Esophagus (tissue), 2 donors: ENCODE results near the gene TRIM24. TPM values are rescaled to one million over a fixed set of nuclear protein-coding genes. Genes with fewer than 3 reads are reported as not detected.

Experiments used
- H3K27ac ChIP-seq, 2 donors: one replicate each; pipeline ENCODE4 v1.5.1; 2013; ENCODE audit warnings: low read depth in 2 of 2, mild to moderate bottlenecking in 2 of 2, inconsistent platforms in 1 of 2, low read length in 1 of 2, moderate library complexity in 1 of 2
- H3K27me3 ChIP-seq, 2 donors: one replicate each; pipeline ENCODE4 v1.6.1; 2013; ENCODE audit warnings: low read length in 2 of 2, control low read depth in 1 of 2, mild to moderate bottlenecking in 1 of 2; ENCODE audit not compliant: insufficient read depth in 2 of 2, control insufficient read depth in 1 of 2
- H3K36me3 ChIP-seq, 2 donors: one replicate each; pipeline ENCODE4 v1.6.1; 2013; ENCODE audit warnings: low read length in 1 of 2; ENCODE audit not compliant: control insufficient read depth in 2 of 2, insufficient read depth in 2 of 2
- H3K4me1 ChIP-seq, 2 donors: one replicate each; pipeline ENCODE4 v1.6.1; 2013; ENCODE audit warnings: low read length in 1 of 2; ENCODE audit not compliant: control insufficient read depth in 2 of 2, insufficient read depth in 2 of 2
- H3K4me3 ChIP-seq, 2 donors: one replicate each; pipeline ENCODE4 v1.5.1; 2013; ENCODE audit warnings: low read length in 2 of 2, mild to moderate bottlenecking in 2 of 2, low read depth in 1 of 2, moderate library complexity in 1 of 2
- H3K9me3 ChIP-seq, 2 donors: one replicate each; pipeline ENCODE4 v1.6.1; 2013; ENCODE audit warnings: mild to moderate bottlenecking in 2 of 2, low read depth in 1 of 2, low read length in 1 of 2, moderate library complexity in 1 of 2; ENCODE audit not compliant: control insufficient read depth in 2 of 2, insufficient read depth in 1 of 2
- WGBS, 2 donors: extraction: QIAGEN DNeasy Blood & Tissue Kit; methylation state at CpG; one replicate each; pipeline ENCODE4 v1.1.7; 2013; 5-methylcytosine and 5-hydroxymethylcytosine counted together
- polyA plus RNA-seq, 2 donors: library from polyadenylated mRNA; stranded (reverse); fragments of 200-250 nt; gene quantifications; one replicate each; pipeline ENCODE4 v1.2.3, GENCODE V29; 2013
- donor health status: healthy with polysubstance abuse.
- donor health status: Bipolar disorder and iron deficiency.

Gene TRIM24
- polyA plus RNA-seq, 2 donors = 7.8 TPM

DNA sequence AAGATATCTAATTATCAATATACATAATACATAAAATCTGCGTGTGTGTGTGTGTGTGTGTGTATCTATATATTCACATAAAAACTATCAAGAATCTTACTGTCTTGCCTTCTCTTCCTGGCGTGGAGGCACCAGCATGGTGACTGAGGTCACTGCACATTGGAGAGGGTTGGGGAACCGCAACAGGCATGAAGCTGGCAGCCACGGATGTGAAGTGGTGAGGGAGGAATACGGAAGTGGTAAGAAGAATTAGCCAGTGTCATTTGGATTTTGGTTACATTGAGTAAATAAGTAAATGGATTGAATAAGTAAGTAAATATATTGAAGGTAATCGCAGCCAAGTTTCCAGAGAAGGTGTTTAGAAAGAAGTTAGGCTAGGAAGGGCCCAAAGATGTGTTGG lies 85.1 kb downstream of the TRIM24 start:
- no peak overlapping the region for H3K27ac ChIP-seq
- H3K4me3 ChIP-seq = no peak overlapping the region
- no peaks in the 10 kb centered on the region for H3K27me3 ChIP-seq
- no peaks in the 10 kb centered on the region for H3K4me1 ChIP-seq
- H3K36me3 ChIP-seq = no peaks in the 10 kb centered on the region
- WGBS, 2 donors = 78 to 81% methylated on average over 6 of the region's 6 CpGs
- no peaks in the 10 kb centered on the region for H3K9me3 ChIP-seq

DNA sequence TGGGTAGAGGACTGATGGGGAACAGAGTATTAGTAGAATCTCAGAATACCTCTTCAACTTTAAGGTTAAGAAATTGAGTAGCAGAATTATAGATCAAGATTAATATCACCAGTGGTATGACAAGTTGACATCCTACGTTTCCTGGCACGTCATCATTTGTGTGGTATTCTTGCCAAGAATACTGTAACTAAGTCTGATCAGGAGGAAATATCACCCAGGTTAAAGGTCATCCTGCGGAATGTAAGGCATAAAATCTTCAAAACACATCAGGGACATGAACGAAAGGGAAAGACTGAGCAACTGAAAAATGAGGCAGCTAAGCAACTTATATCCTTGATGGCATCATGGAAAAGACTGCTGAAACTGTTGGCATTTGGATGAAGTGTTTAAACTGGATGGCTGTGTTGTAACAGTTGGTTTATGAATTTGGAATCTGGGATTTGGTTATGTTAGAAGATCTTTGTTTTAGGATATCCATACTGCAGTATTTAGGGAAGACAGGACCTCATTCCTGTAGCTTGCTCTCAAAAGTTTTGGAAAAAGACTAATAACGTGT lies 86.1 kb downstream of the TRIM24 start:
- H3K36me3 ChIP-seq = peaks cover 0 to 3% of the 10 kb centered on the region in 2 donors
- H3K4me3 ChIP-seq = no peak overlapping the region
- H3K4me1 ChIP-seq = no peaks in the 10 kb centered on the region
- H3K9me3 ChIP-seq = no peaks in the 10 kb centered on the region
- H3K27ac ChIP-seq = no peak overlapping the region
- WGBS, 2 donors = 75 to 83% methylated on average over 5 of the region's 5 CpGs
- H3K27me3 ChIP-seq = no peaks in the 10 kb centered on the region

GRCh38 chr7:138546829-138547228 lies 86.8 kb downstream of the TRIM24 start:
- 96 to 98% methylated on average over 2 of the region's 2 CpGs for WGBS, 2 donors
- H3K9me3 ChIP-seq = no peaks in the 10 kb centered on the region
- no peak overlapping the region for H3K4me3 ChIP-seq

GRCh38 chr7:138549082-138549481 lies 89.0 kb downstream of the TRIM24 start:
- peaks cover 2 to 7% of the 10 kb centered on the region in 2 donors for H3K36me3 ChIP-seq

More at GRCh38 chr7:138546829-138547228, 86.8 kb downstream of the TRIM24 start:
- Histone ChIP-seq H3K27ac (no peak overlapping the region), H3K27me3 (no peaks in the 10 kb centered on the region), H3K4me1 (no peaks in the 10 kb centered on the region), H3K36me3 (peaks cover 0 to 4% of the 10 kb centered on the region in 2 donors)

DNA sequence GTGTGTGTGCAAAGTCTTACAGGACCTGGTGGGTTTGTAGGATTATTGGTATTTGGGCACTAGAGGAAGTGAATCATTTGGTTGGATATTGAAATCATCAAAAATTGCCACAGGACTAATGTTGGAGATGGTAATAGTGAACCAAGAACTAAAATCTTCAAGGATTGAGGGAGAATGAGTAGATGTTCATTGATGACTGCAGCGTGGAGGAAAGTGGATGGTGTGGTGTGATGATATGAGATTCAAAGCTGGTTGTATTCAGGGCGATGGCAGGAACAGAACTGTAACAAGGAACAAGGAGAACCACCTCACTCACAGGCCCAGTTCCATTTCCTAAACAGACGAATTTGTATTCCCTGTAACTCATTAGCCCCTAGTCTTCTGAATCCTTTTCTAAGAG lies 90.3 kb downstream of the TRIM24 start:
- Histone ChIP-seq H3K27ac (no peak overlapping the region), H3K36me3 (peaks cover 2 to 10% of the 10 kb centered on the region in 2 donors), H3K4me1 (no peaks in the 10 kb centered on the region), H3K4me3 (no peak overlapping the region), H3K27me3 (no peaks in the 10 kb centered on the region), H3K9me3 (peaks cover 0 to 3% of the 10 kb centered on the region in 2 donors)
- WGBS, 2 donors = 95 to 96% methylated on average over 3 of the region's 3 CpGs

More at GRCh38 chr7:138549082-138549481, 89.0 kb downstream of the TRIM24 start:
- Histone ChIP-seq H3K27me3 (no peaks in the 10 kb centered on the region), H3K27ac (no peak overlapping the region), H3K4me3 (no peak overlapping the region), H3K4me1 (no peaks in the 10 kb centered on the region), H3K9me3 (no peaks in the 10 kb centered on the region)
- 97 to 100% methylated on average over 1 of the region's 1 CpG for WGBS, 2 donors

DNA sequence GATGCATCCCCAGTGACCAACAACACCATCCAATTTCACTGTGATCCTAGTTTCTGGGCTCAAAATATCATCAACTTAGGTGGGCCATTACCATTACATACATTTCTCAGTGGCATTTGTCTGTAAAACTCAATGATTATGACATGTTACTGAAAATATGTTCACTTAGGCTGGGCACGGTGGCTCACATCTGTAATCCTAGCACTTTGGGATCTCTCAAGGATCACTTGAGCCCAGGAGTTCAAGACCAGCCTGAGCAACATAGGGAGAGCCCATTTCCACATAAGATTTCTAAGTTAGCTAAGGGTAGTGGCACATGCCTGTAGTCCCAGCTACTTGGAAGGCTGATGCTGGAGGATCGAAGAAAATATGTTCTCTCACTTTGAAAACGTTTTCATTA lies 91.0 kb downstream of the TRIM24 start:
- 93 to 95% methylated on average over 3 of the region's 3 CpGs for WGBS, 2 donors
- no peak overlapping the region for H3K27ac ChIP-seq
- peaks cover 0 to 3% of the 10 kb centered on the region in 2 donors for H3K9me3 ChIP-seq
- H3K36me3 ChIP-seq = peaks cover 2 to 10% of the 10 kb centered on the region in 2 donors
- no peaks in the 10 kb centered on the region for H3K27me3 ChIP-seq
- H3K4me3 ChIP-seq = no peak overlapping the region
- H3K4me1 ChIP-seq = no peaks in the 10 kb centered on the region

- Histone ChIP-seq H3K4me1 (no peaks in the 10 kb centered on the region), H3K4me3 (no peak overlapping the region), H3K27me3 (no peaks in the 10 kb centered on the region), H3K36me3 (peaks cover 2 to 16% of the 10 kb centered on the region in 2 donors), H3K9me3 (peaks cover 11 to 16% of the 10 kb centered on the region in 2 donors), H3K27ac (no peak overlapping the region)
- 95% methylated on average over 4 of the region's 4 CpGs for WGBS, 2 donors
Measured at GRCh38 chr7:138553805-138554204, 93.7 kb downstream of the TRIM24 start.

DNA sequence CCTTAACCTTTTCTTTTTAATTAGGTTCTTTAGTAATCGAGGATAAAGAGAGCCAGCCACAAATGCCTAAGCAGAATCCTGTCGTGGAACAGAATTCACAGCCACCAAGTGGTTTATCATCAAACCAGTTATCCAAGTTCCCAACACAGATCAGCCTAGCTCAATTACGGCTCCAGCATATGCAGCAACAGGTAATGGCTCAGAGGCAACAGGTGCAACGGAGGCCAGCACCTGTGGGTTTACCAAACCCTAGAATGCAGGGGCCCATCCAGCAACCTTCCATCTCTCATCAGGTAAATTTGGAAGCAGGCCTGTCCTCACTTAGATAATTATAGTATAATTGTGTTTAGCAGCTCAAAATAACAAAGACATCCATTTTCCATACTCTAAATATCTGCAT lies 94.6 kb downstream of the TRIM24 start:
- peaks cover 8 to 16% of the 10 kb centered on the region in 2 donors for H3K36me3 ChIP-seq

DNA sequence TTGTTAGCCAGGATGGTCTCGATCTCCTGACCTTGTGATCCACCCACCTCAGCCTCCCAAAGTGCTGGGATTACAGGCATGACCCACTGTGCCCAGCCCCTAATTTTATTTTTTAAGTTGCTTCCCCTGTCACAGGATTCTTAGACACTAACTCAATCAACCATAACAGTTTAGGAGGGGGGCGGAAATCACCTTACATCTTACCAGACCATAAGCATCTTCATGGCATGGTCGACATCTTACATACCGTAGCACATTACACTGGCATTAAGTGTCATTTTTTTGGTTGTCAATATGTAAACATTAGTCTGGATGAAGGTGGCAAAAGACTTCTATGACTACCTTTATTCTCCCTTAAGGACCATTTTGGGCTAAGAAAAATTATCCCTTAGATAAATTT lies 95.6 kb downstream of the TRIM24 start:
- WGBS, 2 donors = 98 to 99% methylated on average over 4 of the region's 4 CpGs
- no peak overlapping the region for H3K4me3 ChIP-seq
- peaks cover 11 to 20% of the 10 kb centered on the region in 2 donors for H3K9me3 ChIP-seq
- H3K4me1 ChIP-seq = no peaks in the 10 kb centered on the region
- peaks cover 8 to 16% of the 10 kb centered on the region in 2 donors for H3K36me3 ChIP-seq
- no peaks in the 10 kb centered on the region for H3K27me3 ChIP-seq
- no peak overlapping the region for H3K27ac ChIP-seq

More for the DNA sequence above, 94.6 kb downstream of the TRIM24 start:
- Histone ChIP-seq H3K4me1 (no peaks in the 10 kb centered on the region), H3K27me3 (no peaks in the 10 kb centered on the region), H3K9me3 (peaks cover 11 to 20% of the 10 kb centered on the region in 2 donors), H3K4me3 (no peak overlapping the region), H3K27ac (no peak overlapping the region)
- 96% methylated on average over 4 of the region's 4 CpGs for WGBS, 2 donors

- Histone ChIP-seq H3K27ac (no peak overlapping the region), H3K4me3 (no peak overlapping the region), H3K27me3 (no peaks in the 10 kb centered on the region), H3K9me3 (peaks cover 11 to 20% of the 10 kb centered on the region in 2 donors), H3K4me1 (no peaks in the 10 kb centered on the region), H3K36me3 (peaks cover 8 to 12% of the 10 kb centered on the region in 2 donors)
- 96% methylated on average over 3 of the region's 3 CpGs for WGBS, 2 donors
Measured at GRCh38 chr7:138556771-138557484, 96.9 kb downstream of the TRIM24 start.
